Breast epithelium (tissue), 4 donors: ENCODE data around the gene NDUFB4. TPM values are rescaled to one million over a fixed set of nuclear protein-coding genes. Genes with fewer than 3 reads are reported as not detected.

Source experiments
- DNase-seq, 2 donors: peaks; one replicate each; pipeline ENCODE4 v3.0.0-alpha.2; 2019; ENCODE audit warnings: low spot score in 2 of 2
- H3K27ac ChIP-seq, 2 donors: fragments of 200-600 bp; sonication (generic) in 1 of 2; one replicate each; pipeline ENCODE4 v1.5.1; 2016 to 2019; ENCODE audit warnings: mild to moderate bottlenecking in 1 of 2
- H3K27me3 ChIP-seq, 2 donors: fragments of 200-600 bp; sonication (generic) in 1 of 2; one replicate each; pipeline versions ENCODE4 v1.5.1 to v1.6.0; 2017 to 2019; ENCODE audit warnings: control low read depth in 1 of 2, mild to moderate bottlenecking in 1 of 2
- H3K36me3 ChIP-seq: fragments of 200-600 bp; one replicate; pipeline ENCODE4 v1.5.1; 2019
- H3K4me1 ChIP-seq, 2 donors: fragments of 200-600 bp; sonication (generic); one replicate each; pipeline ENCODE4 v1.5.1; 2016 to 2019; ENCODE audit warnings: control low read depth in 1 of 2
- H3K4me3 ChIP-seq, 3 donors: fragments of 200-600 bp; sonication (generic); 1 replicate in 2 of 3; 2 replicates in 1 of 3; pipeline ENCODE4 v1.5.1; 2016 to 2019; ENCODE audit warnings: mild to moderate bottlenecking in 3 of 3, moderate library complexity in 2 of 3
- H3K9me3 ChIP-seq, 2 donors: fragments of 200-600 bp; sonication (generic) in 1 of 2; one replicate each; pipeline ENCODE4 v1.5.1; 2016 to 2019; ENCODE audit warnings: control low read depth in 1 of 2
- POLR2A ChIP-seq: fragments of 450-650 bp; IDR thresholded peaks from one replicate; pipeline ENCODE4 v1.6.1; 2016; ENCODE audit warnings: antibody characterized with exemption, mild to moderate bottlenecking, moderate library complexity
- POLR2AphosphoS5 ChIP-seq, 3 donors: sonication (generic); formaldehyde crosslinking; IDR thresholded peaks; one replicate each; pipeline ENCODE4 v1.6.1; 2017; ENCODE audit warnings: antibody characterized with exemption in 3 of 3
- intact Hi-C: fragments of 100-400 bp; cut with DNase I; formaldehyde crosslinking; loops from one replicate; pipeline ENCODE4 v1.15.1; 2023; ENCODE audit warnings: low total_unique reads
- total RNA-seq, 3 donors: library from RNA; depleted of rRNA; stranded (reverse); fragments of >200 nt; gene quantifications; one replicate each; pipeline ENCODE4 v1.1.0, GENCODE V29; 2016
- TF ChIP-seq, protein P1 (sequence below), 3 donors: fragments of 450-650 bp; IDR thresholded peaks; one replicate each; pipeline ENCODE4 v1.5.1; 2016 to 2017; ENCODE audit warnings: antibody characterized with exemption in 3 of 3, mild to moderate bottlenecking in 3 of 3, moderate library complexity in 3 of 3

Gene NDUFB4
- total RNA-seq, 3 donors from 2014 or later, result 88.4 to 116 (median 106) TPM

DNA sequence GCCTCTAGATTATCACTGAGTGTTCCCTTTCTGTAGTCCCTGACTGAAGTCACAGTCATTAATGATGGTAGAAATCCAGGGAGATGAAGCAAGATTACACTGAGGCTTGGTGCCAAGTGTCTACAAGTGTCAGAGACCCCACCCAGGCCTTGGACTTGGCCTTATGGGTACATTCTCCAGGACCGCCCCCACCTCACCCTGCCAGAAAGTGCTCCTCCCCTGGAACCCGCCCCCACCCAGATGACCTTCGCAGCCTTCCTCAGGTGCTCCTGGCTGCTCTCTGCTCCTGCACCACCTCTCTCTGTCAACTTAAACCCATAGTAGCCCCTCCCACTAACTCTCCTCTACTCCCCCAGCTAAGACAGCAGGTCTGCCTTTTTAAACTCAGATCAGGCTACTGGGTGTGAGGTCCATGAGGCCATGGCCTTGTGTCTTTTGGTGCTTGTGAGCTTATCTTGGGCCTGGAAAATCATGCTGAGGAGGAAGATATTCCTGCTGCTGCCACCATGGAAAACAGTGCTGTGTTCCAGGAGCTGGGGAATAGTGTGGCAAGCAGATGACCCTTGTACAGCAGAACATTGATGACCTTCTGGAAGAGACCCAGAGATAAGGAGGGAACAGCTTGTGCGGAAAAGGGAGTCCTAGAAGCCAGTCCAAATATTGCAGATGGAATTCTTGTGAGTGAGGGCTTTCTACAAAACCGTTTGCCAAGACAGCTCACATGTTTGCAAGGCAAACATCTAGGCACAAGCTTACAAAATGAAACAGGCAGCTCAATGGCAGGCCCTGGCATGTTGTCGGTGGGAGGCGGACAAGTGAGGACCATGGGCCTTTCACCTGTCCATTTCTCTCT lies 40.3 kb upstream of the NDUFB4 start:
- Histone ChIP-seq H3K9me3 (no peaks in the 10 kb centered on the region), H3K27ac (peak overlapping the region in 1 of 2 donors; percentile 16), H3K4me1 (no peaks in the 10 kb centered on the region), H3K36me3 (no peaks in the 10 kb centered on the region), H3K4me3 (no peak overlapping the region), H3K27me3 (no peaks in the 10 kb centered on the region)
- no peak for DNase-seq
- TF ChIP-seq, protein P1, sequence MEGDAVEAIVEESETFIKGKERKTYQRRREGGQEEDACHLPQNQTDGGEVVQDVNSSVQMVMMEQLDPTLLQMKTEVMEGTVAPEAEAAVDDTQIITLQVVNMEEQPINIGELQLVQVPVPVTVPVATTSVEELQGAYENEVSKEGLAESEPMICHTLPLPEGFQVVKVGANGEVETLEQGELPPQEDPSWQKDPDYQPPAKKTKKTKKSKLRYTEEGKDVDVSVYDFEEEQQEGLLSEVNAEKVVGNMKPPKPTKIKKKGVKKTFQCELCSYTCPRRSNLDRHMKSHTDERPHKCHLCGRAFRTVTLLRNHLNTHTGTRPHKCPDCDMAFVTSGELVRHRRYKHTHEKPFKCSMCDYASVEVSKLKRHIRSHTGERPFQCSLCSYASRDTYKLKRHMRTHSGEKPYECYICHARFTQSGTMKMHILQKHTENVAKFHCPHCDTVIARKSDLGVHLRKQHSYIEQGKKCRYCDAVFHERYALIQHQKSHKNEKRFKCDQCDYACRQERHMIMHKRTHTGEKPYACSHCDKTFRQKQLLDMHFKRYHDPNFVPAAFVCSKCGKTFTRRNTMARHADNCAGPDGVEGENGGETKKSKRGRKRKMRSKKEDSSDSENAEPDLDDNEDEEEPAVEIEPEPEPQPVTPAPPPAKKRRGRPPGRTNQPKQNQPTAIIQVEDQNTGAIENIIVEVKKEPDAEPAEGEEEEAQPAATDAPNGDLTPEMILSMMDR (IDR thresholded peaks at IDR 0.05), result no peak
- TF ChIP-seq POLR2A (no peak), POLR2AphosphoS5 (IDR thresholded peaks at IDR 0.05) (no peak)
- intact Hi-C loops, result no loop called here

DNA sequence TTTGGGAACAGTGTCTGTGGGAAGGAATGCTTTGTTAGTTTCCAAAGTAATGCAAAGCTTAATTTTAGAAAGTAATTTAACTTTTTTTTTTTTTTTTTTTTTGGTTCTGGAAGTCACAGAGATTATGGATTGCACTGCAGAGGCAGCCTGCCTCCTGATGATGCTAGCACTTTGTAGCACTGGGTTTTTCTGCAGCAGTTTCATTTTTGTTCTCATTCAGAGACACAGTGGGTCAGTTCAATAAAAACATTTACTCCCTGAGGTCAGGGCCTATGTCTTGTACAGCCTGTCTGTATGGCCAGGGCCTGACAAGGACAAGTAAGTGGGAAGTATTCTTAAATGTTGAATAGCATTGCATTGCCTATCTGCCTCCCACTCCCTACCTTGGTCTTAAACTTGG lies 39.0 kb upstream of the NDUFB4 start:
- Histone ChIP-seq H3K9me3 (no peaks in the 10 kb centered on the region), H3K27me3 (no peaks in the 10 kb centered on the region), H3K4me3 (no peak overlapping the region), H3K36me3 (no peaks in the 10 kb centered on the region), H3K27ac (no peak overlapping the region), H3K4me1 (no peaks in the 10 kb centered on the region)
- intact Hi-C loops, result no loop called here
- no peak for TF ChIP-seq POLR2AphosphoS5 (IDR thresholded peaks at IDR 0.05)
- DNase-seq, result no peak

DNA sequence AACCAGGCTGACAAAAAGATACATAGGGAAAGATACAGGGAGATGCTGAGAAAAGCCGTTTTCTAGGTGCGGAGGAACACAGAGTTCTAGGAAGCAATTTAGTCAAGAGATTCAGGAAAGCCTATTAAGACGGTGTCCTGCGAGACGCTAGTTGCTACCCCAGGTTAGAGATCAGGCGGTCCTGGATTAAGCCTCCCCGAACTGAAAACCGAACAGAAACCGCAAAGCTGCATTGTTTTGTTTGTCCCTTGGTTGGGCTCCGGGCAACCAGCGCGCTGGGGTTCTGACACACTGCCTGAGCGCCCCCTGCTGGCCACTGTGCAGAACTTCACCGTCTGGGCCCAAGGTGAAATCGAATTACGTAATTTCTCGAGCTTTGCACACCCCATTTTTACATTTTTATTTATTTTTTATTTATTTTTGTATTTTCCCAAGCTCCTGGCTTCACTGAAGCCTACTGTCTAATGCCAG lies 37.3 kb upstream of the NDUFB4 start:
- H3K27me3 ChIP-seq, result no peaks in the 10 kb centered on the region
- peak; percentile 84 to 91 for DNase-seq
- H3K4me1 ChIP-seq, result no peaks in the 10 kb centered on the region
- peak overlapping the region; percentile 83 to 85 for H3K27ac ChIP-seq
- TF ChIP-seq POLR2A (no peak), POLR2AphosphoS5 (IDR thresholded peaks at IDR 0.05) (peak; percentile 60 to 70 (median 66))
- TF ChIP-seq, protein P1 (IDR thresholded peaks at IDR 0.05), result peak; percentile 99
- intact Hi-C loops, result no loop called here
- no peaks in the 10 kb centered on the region for H3K9me3 ChIP-seq
- no peaks in the 10 kb centered on the region for H3K36me3 ChIP-seq
- peak overlapping the region; percentile 42 to 56 (median 52) for H3K4me3 ChIP-seq

DNA sequence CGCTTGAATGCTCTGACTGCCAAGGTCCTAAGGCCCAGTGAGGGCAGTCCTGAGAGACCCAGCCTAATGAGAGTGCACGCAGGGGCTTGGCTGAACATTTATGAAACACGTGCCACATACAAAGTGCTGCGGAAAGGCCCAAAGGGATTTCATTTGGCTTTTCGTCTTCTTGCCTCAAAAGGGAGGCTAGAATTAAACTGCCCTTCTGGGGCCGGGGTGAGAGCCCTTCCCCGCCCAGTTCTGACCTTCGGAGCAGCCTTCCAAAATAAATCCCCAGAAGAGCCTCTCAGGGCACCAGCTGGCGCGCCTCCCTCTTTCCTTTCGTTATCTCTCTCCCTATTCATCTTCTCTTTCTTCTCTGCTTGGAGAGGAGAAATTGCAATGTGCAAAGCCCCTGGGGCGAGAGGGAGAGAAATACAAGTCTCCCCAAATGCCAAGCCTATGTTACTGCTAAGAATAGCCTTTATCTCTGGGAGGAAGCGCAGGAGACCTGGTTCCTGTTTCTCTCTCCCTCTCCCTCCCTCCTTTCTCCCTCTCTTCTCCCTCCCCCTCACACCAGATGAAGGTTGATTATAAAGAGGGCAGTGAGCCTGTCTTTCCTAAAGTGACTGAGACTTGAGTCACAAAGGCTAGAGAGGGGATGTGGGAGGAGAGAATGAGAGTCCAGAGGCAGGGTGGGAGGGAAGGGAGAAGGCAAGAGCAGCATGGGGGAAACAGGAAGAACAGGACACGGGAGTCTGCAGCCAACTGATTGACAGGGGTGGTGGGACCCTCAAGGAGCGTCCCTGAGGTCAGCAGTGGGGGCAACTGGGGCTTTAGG lies 36.7 kb upstream of the NDUFB4 start:
- Histone ChIP-seq H3K27me3 (no peaks in the 10 kb centered on the region), H3K4me1 (no peaks in the 10 kb centered on the region), H3K36me3 (no peaks in the 10 kb centered on the region), H3K9me3 (no peaks in the 10 kb centered on the region), H3K27ac (peak overlapping the region; percentile 83 to 85), H3K4me3 (peak overlapping the region; percentile 42 to 56 (median 52))
- no peak for DNase-seq
- intact Hi-C loops, result loop anchor here (2.0 kb wide), 1 partner anchor 313 kb away; no protein-coding TSS in a partner anchor
- TF ChIP-seq POLR2A (no peak), POLR2AphosphoS5 (IDR thresholded peaks at IDR 0.05) (no peak)
- TF ChIP-seq, protein P1 (IDR thresholded peaks at IDR 0.05), result no peak

DNA sequence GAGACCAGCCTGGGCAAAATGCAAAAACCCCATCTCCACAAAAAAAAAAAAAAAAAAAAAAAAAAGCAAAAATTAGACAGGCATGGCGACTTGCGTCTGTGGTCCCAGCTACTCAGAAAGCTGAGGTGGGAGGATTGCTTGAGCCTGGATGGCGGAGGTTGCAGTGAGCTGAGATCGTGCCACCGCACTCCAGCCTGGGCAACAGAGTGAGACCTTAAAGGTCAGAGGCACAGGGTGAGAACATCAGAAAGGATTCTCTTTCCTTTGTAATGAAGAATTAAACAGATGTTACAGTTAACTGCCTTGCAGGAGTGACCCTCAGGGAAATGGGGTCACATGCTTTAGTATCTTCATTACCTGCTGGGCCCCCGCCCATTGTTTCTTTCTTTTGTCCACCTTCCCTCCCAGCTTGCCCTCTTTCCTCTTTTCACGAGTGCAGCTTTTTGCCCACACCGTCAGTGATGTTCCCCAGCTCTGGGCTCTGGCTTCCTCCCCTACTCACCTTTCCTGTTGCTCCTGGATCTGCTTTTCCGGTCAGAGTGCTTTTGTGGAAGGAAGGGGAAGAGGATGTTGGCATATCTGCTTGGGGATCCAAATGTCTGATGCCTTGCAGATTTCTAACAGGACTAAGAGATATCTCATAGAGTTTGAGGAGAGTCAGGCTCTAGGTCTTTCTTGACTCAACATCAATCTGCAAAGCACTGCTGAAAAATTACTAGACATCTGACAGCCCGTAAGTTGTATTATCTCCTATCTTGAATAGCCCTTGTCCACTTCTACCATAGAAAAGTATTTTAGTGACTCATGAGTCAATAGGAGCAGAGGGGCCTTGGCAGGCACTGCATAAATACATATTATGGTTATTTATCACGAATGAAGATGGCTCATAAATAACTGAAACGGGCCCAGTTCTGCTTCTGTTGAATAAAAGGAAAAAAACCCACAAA lies 35.6 kb upstream of the NDUFB4 start:
- TF ChIP-seq POLR2AphosphoS5 (IDR thresholded peaks at IDR 0.05) (no peak), POLR2A (no peak)
- TF ChIP-seq, protein P1 (IDR thresholded peaks at IDR 0.05), result no peak
- no peak for DNase-seq
- H3K9me3 ChIP-seq, result no peaks in the 10 kb centered on the region
- no peaks in the 10 kb centered on the region for H3K4me1 ChIP-seq
- intact Hi-C loops, result loop anchor here (2.0 kb wide), 1 partner anchor 314 kb away; no protein-coding TSS in a partner anchor
- H3K4me3 ChIP-seq, result no peak overlapping the region
- H3K27me3 ChIP-seq, result no peaks in the 10 kb centered on the region
- H3K27ac ChIP-seq, result no peak overlapping the region
- H3K36me3 ChIP-seq, result no peaks in the 10 kb centered on the region
